GM12872 (cell line): Measurements from ENCODE around the gene GAR1.

Experiments used
- TF ChIP-seq, protein P1 (sequence below): IDR thresholded peaks from 3 replicates; pipeline ENCODE4 v1.5.1; 2011; ENCODE audit warnings: low read depth, mild to moderate bottlenecking, low read length, moderate library complexity; ENCODE audit not compliant: insufficient read depth

GAR1 gene

DNA sequence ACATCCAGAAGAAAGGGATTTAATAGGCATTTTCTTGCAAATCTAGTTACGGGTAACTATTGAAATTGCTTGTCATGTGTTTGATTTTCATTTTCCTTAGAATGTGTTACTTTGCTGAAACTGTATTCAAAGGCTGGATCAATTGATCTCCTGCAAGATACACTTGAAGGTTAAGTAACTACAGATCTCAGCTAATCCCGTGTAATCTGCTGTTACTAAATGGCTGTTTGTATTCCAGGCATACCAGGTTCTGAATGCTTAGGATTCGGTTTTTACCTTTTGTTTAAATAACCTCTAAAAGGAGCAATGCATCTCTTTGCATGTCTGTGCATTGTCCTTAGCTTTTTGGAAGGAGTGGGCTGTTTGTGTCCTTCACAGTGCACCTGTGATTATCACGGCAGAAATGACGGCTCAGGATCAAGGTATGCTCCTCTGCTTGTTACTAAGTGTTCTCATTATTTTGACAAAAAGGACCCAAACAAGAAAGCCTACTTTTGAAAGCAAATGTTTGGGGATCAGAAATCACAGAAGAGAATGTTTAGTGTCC lies 32.4 kb downstream of the GAR1 start, which contains the start of gene LRIT3:
TSS of gene LRIT3 (plus strand) at position 212 of the 547 bp plus-strand sequence. CDS start at position 307, 95 bp downstream.
- TF ChIP-seq, protein P1, sequence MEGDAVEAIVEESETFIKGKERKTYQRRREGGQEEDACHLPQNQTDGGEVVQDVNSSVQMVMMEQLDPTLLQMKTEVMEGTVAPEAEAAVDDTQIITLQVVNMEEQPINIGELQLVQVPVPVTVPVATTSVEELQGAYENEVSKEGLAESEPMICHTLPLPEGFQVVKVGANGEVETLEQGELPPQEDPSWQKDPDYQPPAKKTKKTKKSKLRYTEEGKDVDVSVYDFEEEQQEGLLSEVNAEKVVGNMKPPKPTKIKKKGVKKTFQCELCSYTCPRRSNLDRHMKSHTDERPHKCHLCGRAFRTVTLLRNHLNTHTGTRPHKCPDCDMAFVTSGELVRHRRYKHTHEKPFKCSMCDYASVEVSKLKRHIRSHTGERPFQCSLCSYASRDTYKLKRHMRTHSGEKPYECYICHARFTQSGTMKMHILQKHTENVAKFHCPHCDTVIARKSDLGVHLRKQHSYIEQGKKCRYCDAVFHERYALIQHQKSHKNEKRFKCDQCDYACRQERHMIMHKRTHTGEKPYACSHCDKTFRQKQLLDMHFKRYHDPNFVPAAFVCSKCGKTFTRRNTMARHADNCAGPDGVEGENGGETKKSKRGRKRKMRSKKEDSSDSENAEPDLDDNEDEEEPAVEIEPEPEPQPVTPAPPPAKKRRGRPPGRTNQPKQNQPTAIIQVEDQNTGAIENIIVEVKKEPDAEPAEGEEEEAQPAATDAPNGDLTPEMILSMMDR, result no peak

DNA sequence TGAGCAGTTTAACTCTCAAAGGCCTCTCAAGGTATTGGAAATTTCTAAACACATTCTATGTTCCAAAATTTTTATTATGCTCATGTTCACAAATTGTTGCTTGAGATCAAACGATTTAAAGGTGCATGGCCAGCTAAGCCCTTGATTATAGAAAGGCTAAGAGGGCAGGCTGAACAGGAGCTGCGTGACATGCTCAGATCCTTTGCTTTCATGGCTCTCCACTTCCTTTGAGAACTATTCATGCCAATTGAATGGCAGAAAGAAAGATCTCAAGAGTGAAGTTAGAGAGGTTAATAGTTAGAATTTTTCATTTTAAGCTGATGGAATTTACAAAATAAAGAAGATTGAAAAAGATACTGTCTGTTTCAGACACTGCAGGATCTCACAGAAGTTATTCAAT lies 32.9 kb downstream of the GAR1 start:
- TF ChIP-seq, protein P1, result no peak

DNA sequence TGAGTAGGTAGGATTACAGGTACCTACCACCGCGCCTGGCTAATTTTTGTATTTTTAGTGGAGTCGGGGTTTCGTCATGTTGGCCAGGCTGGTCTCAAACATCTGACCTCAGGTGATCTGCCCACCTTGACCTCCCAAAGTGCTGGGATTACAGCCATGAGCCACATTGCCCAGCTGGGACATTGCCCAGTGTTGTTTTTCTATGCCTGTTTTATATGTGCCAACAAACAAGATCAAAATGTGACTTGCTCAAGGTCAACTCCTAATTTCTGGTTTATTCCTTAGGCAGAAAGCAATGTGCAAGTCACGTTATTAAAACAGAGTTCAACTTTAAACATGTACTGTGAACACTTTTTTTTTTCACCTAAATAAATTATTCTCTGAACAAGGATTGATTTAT lies 35.0 kb downstream of the GAR1 start:
- TF ChIP-seq, protein P1, result no peak

DNA sequence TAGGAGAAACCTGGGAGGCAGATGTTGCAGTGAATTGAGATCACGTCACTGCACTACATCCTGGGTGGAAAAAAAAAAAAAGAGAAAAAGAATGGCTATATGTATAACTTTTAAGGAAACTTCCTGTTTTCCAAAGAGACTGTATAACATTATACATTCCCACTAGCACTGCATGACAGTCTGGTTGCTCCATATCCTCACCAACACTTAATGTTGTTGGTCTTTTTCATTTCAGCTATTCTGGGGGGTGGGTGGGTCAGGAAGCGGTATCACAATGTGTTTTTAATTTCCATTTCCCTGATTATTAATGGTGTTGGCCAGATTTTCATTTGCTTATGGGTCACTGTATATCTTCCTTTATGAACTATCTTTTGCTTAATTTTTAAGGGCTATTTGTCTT lies 45.7 kb downstream of the GAR1 start:
- TF ChIP-seq, protein P1, result no peak

DNA sequence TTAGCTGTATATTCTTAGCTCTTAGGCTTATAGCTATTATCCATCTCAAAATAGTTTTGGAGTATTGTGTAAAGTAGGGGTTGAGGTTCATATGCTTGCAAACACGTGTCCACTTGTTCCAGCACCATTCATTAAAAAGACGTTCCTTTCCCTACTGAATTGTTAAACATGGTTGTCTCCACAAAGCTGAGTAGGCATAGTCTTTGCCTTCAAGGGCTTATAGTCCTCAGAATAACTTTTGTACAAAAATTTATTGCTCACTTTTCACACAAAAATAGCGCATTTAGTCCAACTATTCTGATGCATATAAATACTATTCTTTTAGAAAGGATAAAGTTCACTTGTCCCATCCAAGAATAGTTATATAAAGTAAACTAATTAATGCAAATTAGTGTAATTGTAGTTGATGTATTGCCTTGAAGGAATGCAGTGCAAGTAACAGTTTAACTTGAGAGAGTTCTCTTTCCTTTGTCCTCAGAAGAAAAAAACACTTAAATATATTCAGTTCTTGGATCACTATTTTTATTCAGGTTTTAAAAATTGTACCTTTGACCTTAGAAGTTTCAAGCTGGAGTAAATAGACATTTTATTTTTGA lies 46.5 kb downstream of the GAR1 start:
- TF ChIP-seq, protein P1, result no peak

DNA sequence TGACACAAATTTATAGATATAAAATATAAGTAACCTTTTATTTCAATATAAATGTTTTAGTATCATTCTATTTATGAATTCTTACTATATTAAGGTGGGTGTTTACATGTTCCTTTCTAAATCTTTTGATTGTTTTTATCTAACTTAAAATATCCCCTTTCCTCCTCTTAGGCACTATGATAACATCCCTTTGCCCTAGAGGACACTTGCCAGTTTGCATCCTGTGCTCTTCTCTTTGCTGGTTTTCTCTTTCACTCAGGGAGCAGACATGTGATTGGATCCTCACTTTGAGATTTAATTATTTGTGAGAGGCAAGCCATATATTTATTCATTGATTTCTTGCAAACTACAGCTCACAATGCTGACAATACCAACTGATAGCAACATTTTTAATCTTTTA lies 48.6 kb downstream of the GAR1 start:
- TF ChIP-seq, protein P1, result no peak

DNA sequence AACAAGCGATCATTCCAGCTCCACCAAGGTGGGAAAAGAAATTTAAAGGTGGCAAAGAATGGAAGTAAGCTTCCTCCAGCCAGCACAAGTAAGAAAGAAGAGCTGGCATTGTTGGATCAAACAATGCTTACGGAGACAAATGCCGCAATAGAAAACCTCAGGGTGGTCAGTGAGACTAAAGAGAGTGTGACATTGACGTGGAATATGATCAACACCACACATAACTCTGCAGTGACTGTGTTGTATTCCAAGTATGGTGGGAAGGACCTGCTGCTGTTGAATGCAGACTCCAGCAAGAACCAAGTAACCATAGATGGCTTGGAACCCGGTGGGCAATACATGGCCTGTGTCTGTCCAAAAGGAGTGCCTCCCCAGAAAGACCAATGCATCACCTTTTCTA lies 54.5 kb downstream of the GAR1 start:
- TF ChIP-seq, protein P1, result no peak

DNA sequence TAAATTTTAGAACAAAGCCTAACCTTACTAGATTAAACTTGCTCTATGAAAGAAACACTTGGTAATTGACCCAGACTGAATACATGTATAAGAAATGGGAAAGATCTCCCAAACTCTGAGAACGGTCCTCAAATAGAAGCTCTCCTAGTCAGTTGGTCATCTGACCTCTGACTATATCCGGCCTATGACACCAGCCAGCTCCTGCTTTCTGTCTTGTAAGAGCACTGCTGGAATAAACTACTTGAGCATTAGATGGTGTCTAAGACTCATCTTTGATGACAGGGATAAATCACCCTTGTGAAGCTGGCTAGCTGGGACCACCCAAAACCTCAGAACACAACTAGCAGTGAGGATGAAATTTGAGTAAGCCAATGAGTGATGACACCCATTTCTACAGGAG lies 56.5 kb downstream of the GAR1 start:
- TF ChIP-seq, protein P1, result no peak
